ENCODE data around the gene HSPA14.
A peak's percentile ranks its signal among the peaks of the same experiment; 100 is the strongest.

DNA sequence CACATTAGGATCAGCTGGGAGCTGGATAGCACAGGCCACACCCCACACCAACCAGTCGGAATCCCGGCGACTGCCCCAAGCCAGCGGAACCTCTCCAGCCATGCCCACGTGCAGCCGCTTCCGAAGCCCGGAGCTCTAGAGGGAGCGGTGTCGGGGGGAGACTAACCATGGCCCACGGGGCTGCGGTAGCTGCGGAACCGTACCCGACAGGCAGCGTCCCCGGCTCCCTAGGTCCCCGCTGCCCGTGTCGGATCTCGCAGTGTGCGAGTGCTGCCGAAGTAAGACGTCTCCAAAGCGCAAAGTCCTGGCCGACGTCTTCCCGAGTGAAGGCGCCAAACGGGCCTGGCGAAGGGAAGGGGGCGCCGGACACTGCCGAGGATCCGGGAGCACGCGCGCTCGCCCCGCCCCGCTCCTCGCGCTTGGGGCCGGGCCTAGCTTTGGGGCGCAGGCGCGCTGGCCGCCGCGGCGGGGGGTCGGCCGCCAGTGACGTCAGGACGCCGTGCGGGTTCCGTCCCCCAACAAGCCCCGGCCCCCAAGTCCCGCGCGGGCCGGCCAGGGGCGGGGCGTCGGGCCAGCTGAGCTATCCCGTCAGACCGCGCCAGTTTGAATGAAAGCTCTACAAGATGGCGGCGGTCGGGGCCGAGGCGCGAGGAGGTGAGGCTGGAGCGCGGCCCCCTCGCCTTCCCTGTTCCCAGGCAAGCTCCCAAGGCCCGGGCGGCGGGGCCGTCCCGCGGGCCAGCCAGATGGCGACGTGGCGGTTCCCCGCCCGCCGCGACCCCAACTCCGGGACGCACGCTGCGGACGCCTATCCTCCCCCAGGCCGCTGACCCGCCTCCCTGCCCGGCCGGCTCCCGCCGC, 40.4 kb downstream of the HSPA14 start, which contains the start of gene SUV39H2:
- TF ChIP-seq, protein P1, sequence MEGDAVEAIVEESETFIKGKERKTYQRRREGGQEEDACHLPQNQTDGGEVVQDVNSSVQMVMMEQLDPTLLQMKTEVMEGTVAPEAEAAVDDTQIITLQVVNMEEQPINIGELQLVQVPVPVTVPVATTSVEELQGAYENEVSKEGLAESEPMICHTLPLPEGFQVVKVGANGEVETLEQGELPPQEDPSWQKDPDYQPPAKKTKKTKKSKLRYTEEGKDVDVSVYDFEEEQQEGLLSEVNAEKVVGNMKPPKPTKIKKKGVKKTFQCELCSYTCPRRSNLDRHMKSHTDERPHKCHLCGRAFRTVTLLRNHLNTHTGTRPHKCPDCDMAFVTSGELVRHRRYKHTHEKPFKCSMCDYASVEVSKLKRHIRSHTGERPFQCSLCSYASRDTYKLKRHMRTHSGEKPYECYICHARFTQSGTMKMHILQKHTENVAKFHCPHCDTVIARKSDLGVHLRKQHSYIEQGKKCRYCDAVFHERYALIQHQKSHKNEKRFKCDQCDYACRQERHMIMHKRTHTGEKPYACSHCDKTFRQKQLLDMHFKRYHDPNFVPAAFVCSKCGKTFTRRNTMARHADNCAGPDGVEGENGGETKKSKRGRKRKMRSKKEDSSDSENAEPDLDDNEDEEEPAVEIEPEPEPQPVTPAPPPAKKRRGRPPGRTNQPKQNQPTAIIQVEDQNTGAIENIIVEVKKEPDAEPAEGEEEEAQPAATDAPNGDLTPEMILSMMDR (IDR thresholded peaks at IDR 0.05), result no peak
- TF ChIP-seq POLR2AphosphoS5 (IDR thresholded peaks at IDR 0.05; ENCODE audit: low read depth, low read length) (peak; percentile 78), TCF7L2 (IDR thresholded peaks at IDR 0.05; ENCODE audit: low read depth, low read length) (no peak), SIN3A (IDR thresholded peaks at IDR 0.05; ENCODE audit: borderline replicate concordance, insufficient read depth, low read depth, low read length) (peak; percentile 57; the same call in 1 of the 2 replicates)
- TF ChIP-seq, protein P2, sequence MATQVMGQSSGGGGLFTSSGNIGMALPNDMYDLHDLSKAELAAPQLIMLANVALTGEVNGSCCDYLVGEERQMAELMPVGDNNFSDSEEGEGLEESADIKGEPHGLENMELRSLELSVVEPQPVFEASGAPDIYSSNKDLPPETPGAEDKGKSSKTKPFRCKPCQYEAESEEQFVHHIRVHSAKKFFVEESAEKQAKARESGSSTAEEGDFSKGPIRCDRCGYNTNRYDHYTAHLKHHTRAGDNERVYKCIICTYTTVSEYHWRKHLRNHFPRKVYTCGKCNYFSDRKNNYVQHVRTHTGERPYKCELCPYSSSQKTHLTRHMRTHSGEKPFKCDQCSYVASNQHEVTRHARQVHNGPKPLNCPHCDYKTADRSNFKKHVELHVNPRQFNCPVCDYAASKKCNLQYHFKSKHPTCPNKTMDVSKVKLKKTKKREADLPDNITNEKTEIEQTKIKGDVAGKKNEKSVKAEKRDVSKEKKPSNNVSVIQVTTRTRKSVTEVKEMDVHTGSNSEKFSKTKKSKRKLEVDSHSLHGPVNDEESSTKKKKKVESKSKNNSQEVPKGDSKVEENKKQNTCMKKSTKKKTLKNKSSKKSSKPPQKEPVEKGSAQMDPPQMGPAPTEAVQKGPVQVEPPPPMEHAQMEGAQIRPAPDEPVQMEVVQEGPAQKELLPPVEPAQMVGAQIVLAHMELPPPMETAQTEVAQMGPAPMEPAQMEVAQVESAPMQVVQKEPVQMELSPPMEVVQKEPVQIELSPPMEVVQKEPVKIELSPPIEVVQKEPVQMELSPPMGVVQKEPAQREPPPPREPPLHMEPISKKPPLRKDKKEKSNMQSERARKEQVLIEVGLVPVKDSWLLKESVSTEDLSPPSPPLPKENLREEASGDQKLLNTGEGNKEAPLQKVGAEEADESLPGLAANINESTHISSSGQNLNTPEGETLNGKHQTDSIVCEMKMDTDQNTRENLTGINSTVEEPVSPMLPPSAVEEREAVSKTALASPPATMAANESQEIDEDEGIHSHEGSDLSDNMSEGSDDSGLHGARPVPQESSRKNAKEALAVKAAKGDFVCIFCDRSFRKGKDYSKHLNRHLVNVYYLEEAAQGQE (IDR thresholded peaks at IDR 0.05; ENCODE audit: insufficient read depth in 1 of 2, low read depth in 2 of 2, low read length in 1 of 2), result no peak
